NAMALWA (cell line): ENCODE measurements around the gene TGFBR3L.
A peak's percentile ranks its signal among the peaks of the same experiment; 100 is the strongest.
"Not testable (repeated sequence)": the region's sequence is repeated elsewhere in the genome, so short reads cannot be mapped to it uniquely, and the experiment has no call there.

Experiments used
- DNase-seq: peaks from one replicate; pipeline ENCODE4 v3.0.0-alpha.2; 2015; ENCODE audit warnings: low spot score

Gene TGFBR3L

DNA sequence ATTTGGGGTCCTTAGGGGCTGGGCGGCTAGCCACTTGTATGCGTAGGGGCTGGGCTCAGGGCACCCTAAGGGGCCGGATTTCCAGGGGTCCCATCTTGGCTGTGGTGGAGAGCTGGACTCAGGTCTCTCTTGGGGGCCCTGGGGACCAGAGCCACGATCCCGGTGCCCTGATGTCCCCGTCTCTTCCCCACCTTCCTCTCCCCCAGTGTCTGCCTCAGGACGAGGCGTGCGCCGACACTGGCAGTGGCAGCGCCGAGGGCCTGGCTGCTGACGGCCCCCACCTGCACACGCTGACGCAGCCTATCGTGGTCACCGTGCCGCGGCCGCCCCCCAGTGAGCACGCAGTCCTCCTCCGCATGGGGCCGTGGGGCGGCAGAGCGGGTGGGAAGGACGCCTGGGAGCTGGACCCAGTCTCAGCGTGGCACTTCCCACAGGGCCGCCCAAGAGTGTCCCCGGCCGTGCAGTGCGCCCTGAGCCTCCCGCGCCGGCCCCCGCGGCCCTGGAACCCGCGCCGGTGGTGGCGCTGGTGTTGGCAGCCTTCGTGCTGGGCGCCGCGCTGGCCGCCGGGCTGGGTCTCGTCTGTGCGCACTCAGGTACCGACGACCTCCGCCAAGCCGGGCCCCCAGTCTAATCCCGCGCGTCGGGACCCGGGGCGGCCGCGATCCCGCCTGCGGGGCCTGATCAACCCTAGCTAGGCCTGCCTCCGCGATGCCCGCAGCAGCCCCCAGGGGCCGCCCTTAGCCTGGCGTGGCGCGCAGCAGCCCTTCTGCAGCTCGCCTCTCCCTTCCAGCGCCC lies 2.8 kb downstream of the TGFBR3L start:
- no peak for DNase-seq

DNA sequence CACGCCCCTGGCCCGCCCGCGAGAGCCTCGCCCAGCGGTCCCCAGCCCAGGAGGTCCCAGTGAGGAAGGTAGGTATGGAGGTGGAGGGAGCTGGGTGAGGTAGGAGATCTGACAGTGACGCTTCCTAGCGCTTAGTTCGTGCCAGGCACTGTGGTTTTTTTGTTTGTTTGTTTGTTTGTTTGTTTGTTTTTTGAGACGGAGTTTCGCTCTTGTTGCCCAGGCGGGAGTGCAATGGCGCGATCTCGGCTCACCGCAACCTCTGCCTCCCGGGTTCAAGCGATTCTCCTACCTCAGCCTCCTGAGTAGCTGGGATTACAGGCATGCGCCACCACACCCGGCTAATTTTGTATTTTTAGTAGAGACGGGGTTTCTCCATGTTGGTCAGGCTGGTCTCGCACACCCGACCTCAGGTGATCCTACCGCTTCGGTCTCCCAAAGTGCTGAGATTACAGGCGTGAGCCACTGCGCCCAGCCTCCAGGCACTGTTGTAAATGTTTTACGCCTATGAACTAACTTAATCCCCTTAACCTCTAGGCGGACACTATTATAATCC lies 3.5 kb downstream of the TGFBR3L start:
- DNase-seq: not testable (repeated sequence)

DNA sequence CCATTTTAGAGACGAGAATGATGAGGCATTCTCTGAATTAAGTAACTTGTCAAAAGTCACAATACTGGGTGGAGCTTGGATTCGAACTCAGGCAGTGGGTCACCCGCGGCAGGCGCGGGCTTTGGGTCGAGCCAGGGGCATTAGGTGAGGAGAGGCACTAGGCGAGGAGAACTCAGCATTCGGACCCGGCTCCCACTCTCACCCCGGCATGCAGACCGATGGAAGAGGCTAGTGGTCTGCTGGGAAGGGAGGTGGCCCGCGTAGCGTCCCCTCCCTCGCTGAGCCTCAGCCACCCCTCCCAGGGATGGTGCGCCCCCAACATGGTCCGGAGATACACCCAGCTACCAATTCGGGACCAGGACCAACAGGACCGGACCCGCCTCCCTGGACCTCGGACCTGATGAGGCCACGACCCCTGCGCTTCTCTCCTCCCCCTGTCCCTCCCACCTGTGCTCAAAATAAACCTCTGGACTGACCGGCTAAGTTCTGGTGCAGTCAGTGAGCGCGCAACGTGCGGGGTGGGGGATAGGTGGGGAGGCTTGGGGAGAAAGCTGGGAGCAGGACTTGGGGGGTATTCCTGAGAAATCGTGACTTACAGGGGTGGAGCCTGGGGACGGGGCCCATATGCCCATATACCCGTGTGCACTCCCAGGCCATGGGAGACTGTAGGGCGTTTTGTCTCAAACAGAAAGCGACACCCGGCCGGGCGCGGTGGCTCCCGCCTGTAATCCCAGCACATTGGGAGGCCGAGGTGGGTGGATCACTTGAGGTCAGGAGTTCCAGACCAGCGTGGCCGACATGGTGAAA lies 4.2 kb downstream of the TGFBR3L start:
- no peak for DNase-seq

DNA sequence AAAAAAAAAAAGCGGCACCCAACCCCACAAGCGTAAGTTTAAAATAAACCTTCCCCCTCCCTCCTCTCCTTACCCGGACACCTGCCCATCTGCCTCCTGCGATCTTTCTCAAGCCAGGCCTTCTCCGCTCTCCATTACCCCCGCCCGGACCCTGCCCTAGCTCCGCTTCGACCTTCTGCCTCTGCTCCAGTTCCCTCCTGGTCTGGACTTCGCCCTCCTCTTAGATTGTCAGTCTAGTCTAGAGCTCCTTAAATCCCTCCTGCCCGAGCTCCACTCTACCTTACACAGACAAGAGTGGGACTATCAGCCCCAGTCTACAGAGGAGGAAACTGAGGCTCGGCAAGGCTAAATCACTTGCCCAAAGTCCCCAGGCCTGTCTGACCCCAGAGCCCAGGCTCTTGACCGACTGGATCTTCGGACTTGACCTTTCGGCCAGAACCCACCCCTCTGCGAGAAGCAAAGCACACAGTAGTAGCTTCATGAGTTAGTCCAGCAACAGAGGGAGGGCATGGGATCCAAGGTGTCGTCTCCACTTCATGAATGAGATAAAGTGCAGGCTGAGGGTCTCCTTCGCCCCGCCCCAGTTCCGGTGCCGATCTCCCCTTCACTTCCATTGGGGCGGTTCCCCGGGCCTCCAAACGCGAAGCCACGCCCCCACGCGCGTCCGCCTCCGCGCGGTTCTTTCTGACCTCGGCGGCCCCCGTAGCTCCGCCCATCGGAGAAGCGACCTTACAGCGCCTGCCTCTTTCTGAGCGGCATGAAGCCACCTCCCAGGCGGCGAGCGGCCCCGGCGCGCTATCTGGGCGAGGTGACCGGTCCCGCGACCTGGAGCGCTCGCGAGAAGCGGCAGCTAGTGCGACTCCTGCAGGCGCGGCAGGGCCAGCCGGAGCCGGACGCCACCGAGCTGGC lies 5.2 kb downstream of the TGFBR3L start, which contains the start of gene SNAPC2:
TSS of gene SNAPC2 (plus strand) at position 729 of the 909 bp plus-strand sequence. CDS start at position 758, 29 bp downstream.
- DNase-seq: peak; percentile 96

GRCh38 chr19:7920519-7921301 lies 6.1 kb downstream of the TGFBR3L start:
- DNase-seq: peak; percentile 95

DNA sequence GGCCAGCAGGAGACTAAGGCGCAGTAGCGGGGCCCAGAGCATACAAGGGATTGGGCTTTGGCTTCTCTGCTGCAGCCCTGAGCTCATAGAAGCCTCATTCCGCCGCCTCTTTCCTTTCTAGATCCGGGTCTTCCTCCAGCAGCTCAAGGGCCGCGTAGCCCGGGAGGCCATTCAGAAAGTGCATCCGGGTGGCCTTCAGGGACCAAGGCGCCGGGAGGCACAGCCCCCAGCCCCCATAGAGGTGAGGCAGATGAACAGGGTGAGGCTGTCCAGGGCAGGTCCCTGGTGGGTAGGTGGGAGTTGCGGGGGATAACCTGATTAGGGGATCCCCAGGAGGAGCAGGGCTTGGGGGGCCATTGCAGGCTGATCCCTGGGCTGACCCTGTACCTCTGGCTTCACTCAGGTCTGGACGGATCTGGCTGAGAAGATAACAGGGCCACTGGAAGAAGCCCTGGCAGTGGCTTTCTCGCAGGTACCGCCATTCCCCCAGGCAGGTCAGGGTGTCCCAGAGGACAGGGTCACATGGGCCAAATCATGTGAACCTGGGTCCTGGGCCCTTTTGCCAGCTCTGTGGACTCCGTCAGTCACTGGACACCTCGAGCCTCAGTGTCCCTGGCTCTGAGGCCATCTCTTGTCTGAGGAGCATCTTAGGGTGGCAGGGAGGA lies 6.8 kb downstream of the TGFBR3L start:
- no peak for DNase-seq

GRCh38 chr19:7921967-7922835 lies 7.6 kb downstream of the TGFBR3L start:
- no peak for DNase-seq

DNA sequence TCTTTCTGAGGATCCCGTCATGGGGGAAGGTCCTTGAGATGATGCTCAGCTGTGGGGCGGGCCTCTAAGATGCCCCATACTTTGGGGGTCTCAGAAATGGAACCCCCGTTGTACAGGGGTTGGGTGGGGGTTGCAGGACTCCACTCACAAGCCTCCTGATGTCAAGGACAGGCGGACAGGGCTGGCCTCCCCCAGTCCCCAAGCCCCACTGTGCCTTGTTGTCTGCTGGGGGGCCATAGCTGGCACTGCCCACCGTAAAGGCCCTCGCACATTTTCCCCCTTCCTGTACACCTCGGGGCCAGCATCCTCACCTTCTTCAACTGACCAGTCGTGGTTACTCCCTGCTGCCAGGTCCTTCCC lies 8.2 kb downstream of the TGFBR3L start:
- no peak for DNase-seq

GRCh38 chr19:7923295-7924191 lies 8.9 kb downstream of the TGFBR3L start:
- no peak for DNase-seq

- no peak for DNase-seq
Measured at GRCh38 chr19:7924241-7924640, 9.6 kb downstream of the TGFBR3L start.

DNA sequence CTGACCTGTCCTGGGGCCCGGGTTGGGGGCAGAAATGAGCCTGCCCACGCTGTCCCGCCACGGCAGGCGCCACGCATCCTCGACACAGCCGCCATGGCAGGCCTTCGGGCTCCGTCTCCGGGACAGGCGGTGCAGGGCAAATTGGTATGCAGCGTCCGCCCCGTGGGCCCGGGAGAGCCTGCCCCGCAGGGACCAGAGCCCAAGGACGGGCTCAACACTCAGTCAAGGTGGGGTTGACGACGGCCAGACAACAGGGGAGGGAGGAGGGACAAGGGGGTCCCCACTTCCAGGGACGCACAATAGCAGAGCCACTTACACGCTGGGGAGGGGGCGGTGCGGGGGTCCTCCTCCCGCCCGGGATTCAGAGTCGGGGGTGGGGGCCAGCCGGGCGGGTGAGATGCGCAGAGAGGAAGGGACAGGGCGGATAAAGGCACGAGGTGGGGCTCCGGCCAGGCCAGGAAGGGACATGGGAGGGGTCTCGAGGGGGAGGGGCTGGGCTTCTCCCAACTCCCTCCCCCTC lies 10.1 kb downstream of the TGFBR3L start:
- DNase-seq: no peak

GRCh38 chr19:7925171-7925851 lies 10.7 kb downstream of the TGFBR3L start:
- peak; percentile 91 for DNase-seq

DNA sequence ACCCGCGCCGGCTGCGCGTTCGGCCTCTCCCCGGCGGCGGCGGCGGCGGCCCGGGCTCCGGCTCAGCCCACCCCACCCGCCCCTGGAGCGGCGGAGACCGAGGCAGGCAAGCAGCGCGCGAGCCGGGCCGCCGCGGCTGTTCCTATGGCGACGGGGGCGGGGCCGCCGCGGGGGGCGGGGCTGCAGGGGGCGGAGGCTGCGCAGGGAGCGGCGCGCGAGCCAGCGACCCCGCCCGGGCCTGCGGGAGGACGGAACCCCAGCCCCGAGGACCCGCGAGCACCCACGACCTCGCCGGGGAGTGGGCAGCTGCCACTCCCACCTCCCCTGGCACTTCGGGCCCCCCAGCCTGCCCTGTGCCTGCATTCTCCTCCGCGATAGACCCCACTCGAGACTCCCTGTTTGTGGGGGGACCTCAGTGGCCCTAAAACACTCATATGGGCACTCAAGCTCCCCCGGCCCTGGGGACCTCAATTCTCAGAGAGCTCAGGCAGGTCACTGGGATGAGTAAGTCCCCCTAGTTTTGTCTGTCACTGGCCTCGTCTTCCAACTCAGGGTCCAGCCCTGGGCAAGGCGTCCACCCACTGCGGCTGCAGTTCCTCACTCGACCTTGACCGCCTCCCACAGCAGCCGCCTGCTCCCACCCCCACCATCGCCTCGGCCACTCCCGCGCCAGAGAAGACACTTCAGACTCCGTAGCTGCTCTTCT lies 11.5 kb downstream of the TGFBR3L start, which contains the start of gene CTXN1:
TSS of gene CTXN1 (minus strand) at position 115 of the 706 bp plus-strand sequence. CDS start 597 bp downstream, outside the sequence.
- DNase-seq: peak; percentile 75

DNA sequence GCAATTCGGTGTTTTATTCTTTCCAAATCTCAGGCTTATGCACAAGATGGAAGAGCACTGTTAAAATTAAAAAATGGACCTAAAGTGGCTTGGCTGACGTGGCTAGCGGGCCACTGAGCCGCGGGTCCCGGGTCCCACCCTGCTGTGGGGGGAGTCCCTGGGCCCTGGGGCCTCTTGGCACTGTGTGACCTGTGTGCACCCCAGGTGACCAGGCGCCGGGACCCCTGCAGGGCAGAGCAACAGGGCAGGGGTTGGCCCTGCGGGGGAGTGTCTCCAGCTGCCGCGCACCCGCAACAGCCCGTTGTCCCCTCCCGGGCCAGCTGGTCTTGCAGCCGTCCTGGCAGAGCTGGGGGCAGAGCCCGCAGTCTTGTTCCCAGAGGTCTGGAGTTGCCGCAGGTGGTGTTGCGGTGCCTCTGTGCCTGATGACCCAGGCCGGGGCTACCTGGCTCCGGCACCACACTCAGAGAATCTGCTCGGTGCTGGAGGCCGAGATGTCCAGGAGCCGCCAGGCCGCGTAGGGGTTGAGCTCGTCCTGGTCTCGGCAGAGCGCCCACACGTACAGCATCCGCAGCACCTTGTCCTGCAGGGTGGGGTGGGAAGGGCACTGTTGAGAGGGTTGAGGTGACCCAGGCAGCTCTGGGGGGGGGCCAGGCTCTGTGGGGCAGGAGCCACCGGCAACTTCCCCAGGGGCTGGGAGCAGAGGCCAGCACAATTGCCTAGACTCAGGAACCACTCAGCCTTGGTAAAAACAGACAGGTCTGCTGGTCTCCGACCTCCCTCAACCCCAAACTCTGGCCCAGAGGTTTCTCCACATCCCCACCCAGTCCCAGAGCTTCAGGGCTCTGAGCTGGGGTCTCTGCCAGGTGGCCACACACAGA lies 12.3 kb downstream of the TGFBR3L start:
- DNase-seq: no peak

DNA sequence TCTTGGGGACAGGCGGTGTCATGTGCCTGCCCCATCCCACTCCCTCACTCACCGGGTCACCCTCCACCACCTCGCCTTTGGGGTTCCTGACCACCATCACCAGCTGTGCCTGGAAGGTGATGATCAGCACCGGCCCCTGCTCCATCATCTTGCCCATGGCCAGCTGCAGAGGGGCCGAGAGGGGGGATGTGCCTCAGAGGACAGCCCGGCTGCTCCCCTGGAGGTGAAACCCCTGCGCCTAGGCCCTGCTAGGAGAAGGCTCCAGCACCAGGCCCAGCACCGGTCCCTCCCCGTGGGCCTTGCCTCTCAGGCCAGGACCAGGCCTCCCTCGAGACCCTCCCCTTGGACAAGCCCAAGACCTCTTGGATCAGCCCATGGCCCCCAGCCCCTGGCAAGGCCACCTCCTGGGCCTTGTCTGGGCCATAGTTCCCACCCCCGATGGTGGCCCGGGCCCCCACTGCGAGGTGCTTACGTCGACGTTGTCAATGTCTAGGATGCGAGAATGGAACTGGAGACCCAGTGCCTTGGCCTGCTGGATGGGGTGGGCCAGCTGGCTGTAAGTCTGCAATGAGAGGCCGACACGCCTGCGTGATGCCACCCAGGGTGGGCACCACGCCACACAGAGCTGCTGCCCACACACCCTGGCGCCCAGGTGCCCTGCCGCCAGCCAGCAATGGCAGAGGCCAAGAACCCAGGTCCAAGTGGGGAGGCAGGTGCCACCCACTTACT lies 13.1 kb downstream of the TGFBR3L start:
- no peak for DNase-seq
